Right lobe of liver (tissue), 6 donors: ENCODE results near the gene ELMOD1. TPM values are rescaled to one million over a fixed set of nuclear protein-coding genes. Genes with fewer than 3 reads are reported as not detected.

Source experiments
- ATAC-seq, 4 donors: fragments of 200-7000 bp; cut with Tn5 transposase; one replicate each; pipeline ENCODE4 v1.9.1; 2020; ENCODE audit warnings: mild to moderate bottlenecking in 4 of 4, moderate library complexity in 4 of 4
- DNase-seq, 3 donors: peaks; one replicate each; pipeline ENCODE4 v3.0.0-alpha.2; 2020
- H3K27ac ChIP-seq, 3 donors: fragments of 200-600 bp; one replicate each; pipeline ENCODE4 v1.8.0; 2022
- H3K27me3 ChIP-seq, 2 donors: fragments of 200-600 bp; one replicate each; pipeline ENCODE4 v1.8.0; 2022
- H3K36me3 ChIP-seq, 4 donors: fragments of 200-600 bp; sonication (generic) in 1 of 4; one replicate each; pipeline versions ENCODE4 v1.5.1 to v1.8.0; 2017 to 2022; ENCODE audit warnings: control low read depth in 1 of 4
- H3K4me1 ChIP-seq, 4 donors: fragments of 200-600 bp; sonication (generic) in 1 of 4; one replicate each; pipeline versions ENCODE4 v1.5.1 to v1.8.0; 2017 to 2022; ENCODE audit warnings: control low read depth in 1 of 4
- H3K4me3 ChIP-seq, 3 donors: fragments of 200-600 bp; one replicate each; pipeline ENCODE4 v1.8.0; 2022
- H3K9me3 ChIP-seq, 4 donors: fragments of 200-600 bp; sonication (generic) in 1 of 4; one replicate each; pipeline versions ENCODE4 v1.5.1 to v1.8.0; 2017 to 2022; ENCODE audit warnings: control low read depth in 1 of 4
- POLR2A ChIP-seq: fragments of 450-650 bp; IDR thresholded peaks from one replicate; pipeline ENCODE4 v1.6.1; 2017; ENCODE audit warnings: antibody characterized with exemption, mild to moderate bottlenecking
- WGBS: methylation state at CpG from one replicate; pipeline ENCODE4 v1.1.6; 2018; ENCODE audit warnings: low coverage, low lambda C conversion rate; ENCODE audit not compliant: insufficient coverage; ENCODE audit errors: missing lambda C conversion rate; 5-methylcytosine and 5-hydroxymethylcytosine counted together
- intact Hi-C, 2 donors: fragments of 100-400 bp; cut with DNase I; formaldehyde crosslinking; loops; one replicate each; pipeline versions ENCODE4 v1.11.2 to v1.14.1; 2022
- total RNA-seq, 6 experiments: library from RNA; depleted of rRNA in 2 of 6; stranded (reverse); fragments of >200 nt in 2 of 6; fragmentation: NEBNext Ultra II Directional in 3 of 6; extraction: Animal tissue kit (Norgen Biotek cat#: 25700) in 3 of 6; gene quantifications; one replicate each; pipeline versions ENCODE4 v1.1.0 to v1.2.4, GENCODE V29; 2016 to 2023
- TF ChIP-seq, protein P1 (sequence below), 4 donors: fragments of 200-600 bp in 3 of 4; fragments of 450-650 bp in 1 of 4; IDR thresholded peaks; one replicate each; pipeline versions ENCODE4 v1.5.1 to v1.8.0; 2016 to 2022; ENCODE audit warnings: antibody characterized with exemption in 4 of 4, mild to moderate bottlenecking in 2 of 4
- donor health status: DM: no; HTN: yes; CAD: no.
- donor health status: DM: no; HTN: no; CAD: no.
- donor health status: DM: no; HTN: no; CAD: no.
- donor health status: DM: no; HTN: yes; CAD: no.
- donor health status: DM: no; HTN: yes; CAD: no.

The ELMOD1 gene
- total RNA-seq, 6 experiments from 2014 or later = 0.25 to 1.7 (median 0.42) TPM; not detected in 1

DNA sequence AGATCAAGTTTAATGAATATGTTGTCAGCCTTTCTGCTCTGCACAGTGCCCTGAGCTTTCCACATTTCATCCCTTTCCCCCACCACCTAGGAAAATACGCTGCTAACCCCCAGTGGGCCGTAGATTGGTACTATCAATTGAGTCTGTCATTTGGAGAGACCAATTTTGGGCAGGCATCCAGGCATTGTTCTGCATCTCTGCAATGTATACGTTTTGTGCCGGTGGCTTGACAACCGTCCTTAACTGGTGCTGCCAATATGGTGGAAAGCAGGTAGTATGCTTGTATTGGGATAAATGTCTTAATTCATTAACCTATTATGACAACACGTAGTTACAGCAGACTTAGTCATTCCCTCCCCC, 1.3 kb downstream of the ELMOD1 start:
- Histone ChIP-seq H3K4me3 (no peak overlapping the region), H3K4me1 (peaks cover 0 to 5% (median 0%) of the 10 kb centered on the region in 4 donors), H3K9me3 (no peaks in the 10 kb centered on the region), H3K27me3 (no peaks in the 10 kb centered on the region), H3K36me3 (no peaks in the 10 kb centered on the region), H3K27ac (no peak overlapping the region)
- TF ChIP-seq POLR2A = no peak
- TF ChIP-seq, protein P1, sequence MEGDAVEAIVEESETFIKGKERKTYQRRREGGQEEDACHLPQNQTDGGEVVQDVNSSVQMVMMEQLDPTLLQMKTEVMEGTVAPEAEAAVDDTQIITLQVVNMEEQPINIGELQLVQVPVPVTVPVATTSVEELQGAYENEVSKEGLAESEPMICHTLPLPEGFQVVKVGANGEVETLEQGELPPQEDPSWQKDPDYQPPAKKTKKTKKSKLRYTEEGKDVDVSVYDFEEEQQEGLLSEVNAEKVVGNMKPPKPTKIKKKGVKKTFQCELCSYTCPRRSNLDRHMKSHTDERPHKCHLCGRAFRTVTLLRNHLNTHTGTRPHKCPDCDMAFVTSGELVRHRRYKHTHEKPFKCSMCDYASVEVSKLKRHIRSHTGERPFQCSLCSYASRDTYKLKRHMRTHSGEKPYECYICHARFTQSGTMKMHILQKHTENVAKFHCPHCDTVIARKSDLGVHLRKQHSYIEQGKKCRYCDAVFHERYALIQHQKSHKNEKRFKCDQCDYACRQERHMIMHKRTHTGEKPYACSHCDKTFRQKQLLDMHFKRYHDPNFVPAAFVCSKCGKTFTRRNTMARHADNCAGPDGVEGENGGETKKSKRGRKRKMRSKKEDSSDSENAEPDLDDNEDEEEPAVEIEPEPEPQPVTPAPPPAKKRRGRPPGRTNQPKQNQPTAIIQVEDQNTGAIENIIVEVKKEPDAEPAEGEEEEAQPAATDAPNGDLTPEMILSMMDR (IDR thresholded peaks at IDR 0.05) = no peak
- 10% methylated on average over 6 of the region's 6 CpGs for WGBS
- intact Hi-C loops = no loop called here
- ATAC-seq (no peak), DNase-seq (no peak)

DNA sequence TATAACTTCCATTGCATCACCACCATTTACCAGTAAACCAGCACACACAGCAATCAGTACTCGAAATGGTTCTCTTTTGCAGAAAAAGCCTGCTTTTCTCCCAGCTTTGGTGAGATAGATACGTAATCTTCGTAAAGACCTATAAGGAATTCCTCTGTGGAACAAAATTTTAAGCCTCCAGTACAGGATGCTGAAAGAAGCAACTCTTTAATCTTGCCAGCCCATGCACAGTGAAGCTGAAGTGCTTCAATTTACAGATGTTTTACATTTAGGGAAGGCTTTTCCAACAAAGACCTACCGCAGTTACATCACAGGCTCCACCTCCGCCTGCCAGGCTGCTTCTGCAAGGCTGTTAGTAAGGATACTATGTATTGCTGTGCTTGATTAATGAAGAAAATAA, 1.9 kb downstream of the ELMOD1 start:
- no peak for DNase-seq
- Histone ChIP-seq H3K4me3 (no peak overlapping the region), H3K4me1 (peaks cover 0 to 5% (median 0%) of the 10 kb centered on the region in 4 donors), H3K27ac (no peak overlapping the region), H3K9me3 (no peaks in the 10 kb centered on the region), H3K36me3 (no peaks in the 10 kb centered on the region), H3K27me3 (no peaks in the 10 kb centered on the region)
- intact Hi-C loops = no loop called here
- ATAC-seq = no peak
- WGBS = 15% methylated on average over 5 of the region's 5 CpGs
- TF ChIP-seq POLR2A = no peak
- TF ChIP-seq, protein P1 (IDR thresholded peaks at IDR 0.05) = no peak

DNA sequence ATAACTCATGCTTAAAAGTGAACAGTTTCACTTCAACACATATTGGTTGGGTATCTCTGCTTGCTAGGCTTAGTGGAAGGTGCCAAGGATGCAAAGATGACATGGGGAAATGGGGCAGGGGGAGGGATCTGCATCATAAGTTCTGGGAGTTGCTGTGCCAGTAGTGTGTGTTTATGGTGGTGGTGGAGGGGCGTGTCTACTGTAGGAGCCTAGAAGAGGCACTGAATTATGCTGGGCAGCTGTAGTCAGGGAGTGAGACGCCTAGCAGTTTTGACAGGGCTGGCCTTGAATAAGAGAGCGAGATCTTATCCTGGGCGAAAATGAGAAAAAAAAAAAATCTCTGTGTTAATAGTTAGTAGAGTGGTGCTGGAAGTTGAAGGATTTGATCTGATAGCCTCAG, 3.0 kb downstream of the ELMOD1 start:
- H3K27me3 ChIP-seq = no peaks in the 10 kb centered on the region

DNA sequence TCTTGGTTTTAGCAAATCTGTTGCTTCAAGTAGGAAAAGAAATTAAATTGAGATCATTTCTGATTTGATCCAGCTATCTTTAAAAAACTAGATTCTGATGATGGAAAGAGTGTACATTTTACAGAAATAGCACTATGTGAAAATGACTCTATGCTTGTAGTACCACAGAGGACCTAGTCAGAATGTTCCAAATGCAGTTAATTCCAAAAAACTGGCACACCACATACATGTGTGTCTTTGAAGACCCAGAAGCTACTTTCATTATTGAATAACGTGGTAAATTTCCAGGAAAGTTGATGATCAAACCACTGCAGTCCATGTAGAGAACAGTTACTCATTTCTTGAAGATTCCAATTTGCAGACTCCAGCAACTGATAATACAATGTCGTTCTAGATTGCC, 3.8 kb downstream of the ELMOD1 start:
- no peaks in the 10 kb centered on the region for H3K36me3 ChIP-seq
- DNase-seq = no peak
- WGBS = 31% methylated on average over 2 of the region's 2 CpGs
- H3K27me3 ChIP-seq = no peaks in the 10 kb centered on the region
- H3K4me3 ChIP-seq = no peak overlapping the region
- H3K4me1 ChIP-seq = peaks cover 0 to 5% (median 0%) of the 10 kb centered on the region in 4 donors
- no peak overlapping the region for H3K27ac ChIP-seq
- no peak for ATAC-seq
- intact Hi-C loops = no loop called here
- TF ChIP-seq POLR2A = no peak
- TF ChIP-seq, protein P1 (IDR thresholded peaks at IDR 0.05) = no peak
- no peaks in the 10 kb centered on the region for H3K9me3 ChIP-seq

More for the DNA sequence above, 3.0 kb downstream of the ELMOD1 start:
- intact Hi-C loops = no loop called here
- Histone ChIP-seq H3K4me1 (peaks cover 0 to 5% (median 0%) of the 10 kb centered on the region in 4 donors), H3K36me3 (no peaks in the 10 kb centered on the region), H3K27ac (no peak overlapping the region), H3K4me3 (no peak overlapping the region), H3K9me3 (no peaks in the 10 kb centered on the region)
- no peak for ATAC-seq
- DNase-seq = no peak
- 34% methylated on average over 4 of the region's 4 CpGs for WGBS
- no peak for TF ChIP-seq POLR2A
- TF ChIP-seq, protein P1 (IDR thresholded peaks at IDR 0.05) = no peak
